ENCODE results near the gene MTMR4. TPM values are rescaled to one million over a fixed set of nuclear protein-coding genes. Genes with fewer than 3 reads are reported as not detected.

The MTMR4 gene
- 124 and 137 TPM in 2 replicates for polyA plus RNA-seq
- 214 and 230 TPM in 2 replicates for polyA minus RNA-seq

GRCh38 chr17:58513965-58514769, at the start of gene MTMR4:
TSS of gene MTMR4 (minus strand) at chr17:58514638. CDS start at chr17:58514407, 231 bp downstream.
- peaks cover 50% of the 10 kb centered on the region for H3K79me2 ChIP-seq (replicated peaks; ENCODE audit: insufficient read depth, low read length)
- H3K9me3 ChIP-seq (ENCODE audit: low read length) = no peaks in the 10 kb centered on the region
- H2AFZ ChIP-seq (ENCODE audit: low read depth, low read length) = peak within 1 kb of the TSS; percentile 49
- no peaks in the 10 kb centered on the region for H4K20me1 ChIP-seq (ENCODE audit: insufficient read depth)
- H3K27ac ChIP-seq (ENCODE audit: low read length) = peak within 1 kb of the TSS; percentile 95
- no peaks in the 10 kb centered on the region for H3K9me2 ChIP-seq (ENCODE audit: insufficient read depth, low read length)
- peak; percentile 79 for TF ChIP-seq MXI1 (conservative IDR thresholded peaks at IDR 0.05; ENCODE audit: poor library complexity, severe bottlenecking)
- peak; percentile 26 for TF ChIP-seq EP300 (conservative IDR thresholded peaks at IDR 0.05; ENCODE audit: poor library complexity, severe bottlenecking)
- peak; percentile 70 for TF ChIP-seq POLR2AphosphoS5 (IDR thresholded peaks at IDR 0.05)
- TF ChIP-seq, protein P1, sequence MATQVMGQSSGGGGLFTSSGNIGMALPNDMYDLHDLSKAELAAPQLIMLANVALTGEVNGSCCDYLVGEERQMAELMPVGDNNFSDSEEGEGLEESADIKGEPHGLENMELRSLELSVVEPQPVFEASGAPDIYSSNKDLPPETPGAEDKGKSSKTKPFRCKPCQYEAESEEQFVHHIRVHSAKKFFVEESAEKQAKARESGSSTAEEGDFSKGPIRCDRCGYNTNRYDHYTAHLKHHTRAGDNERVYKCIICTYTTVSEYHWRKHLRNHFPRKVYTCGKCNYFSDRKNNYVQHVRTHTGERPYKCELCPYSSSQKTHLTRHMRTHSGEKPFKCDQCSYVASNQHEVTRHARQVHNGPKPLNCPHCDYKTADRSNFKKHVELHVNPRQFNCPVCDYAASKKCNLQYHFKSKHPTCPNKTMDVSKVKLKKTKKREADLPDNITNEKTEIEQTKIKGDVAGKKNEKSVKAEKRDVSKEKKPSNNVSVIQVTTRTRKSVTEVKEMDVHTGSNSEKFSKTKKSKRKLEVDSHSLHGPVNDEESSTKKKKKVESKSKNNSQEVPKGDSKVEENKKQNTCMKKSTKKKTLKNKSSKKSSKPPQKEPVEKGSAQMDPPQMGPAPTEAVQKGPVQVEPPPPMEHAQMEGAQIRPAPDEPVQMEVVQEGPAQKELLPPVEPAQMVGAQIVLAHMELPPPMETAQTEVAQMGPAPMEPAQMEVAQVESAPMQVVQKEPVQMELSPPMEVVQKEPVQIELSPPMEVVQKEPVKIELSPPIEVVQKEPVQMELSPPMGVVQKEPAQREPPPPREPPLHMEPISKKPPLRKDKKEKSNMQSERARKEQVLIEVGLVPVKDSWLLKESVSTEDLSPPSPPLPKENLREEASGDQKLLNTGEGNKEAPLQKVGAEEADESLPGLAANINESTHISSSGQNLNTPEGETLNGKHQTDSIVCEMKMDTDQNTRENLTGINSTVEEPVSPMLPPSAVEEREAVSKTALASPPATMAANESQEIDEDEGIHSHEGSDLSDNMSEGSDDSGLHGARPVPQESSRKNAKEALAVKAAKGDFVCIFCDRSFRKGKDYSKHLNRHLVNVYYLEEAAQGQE (IDR thresholded peaks at IDR 0.05; ENCODE audit: borderline replicate concordance) = no peak
- no peaks in the 10 kb centered on the region for H3K27me3 ChIP-seq (ENCODE audit: insufficient read depth, low read depth, low read length)
- H3K4me2 ChIP-seq (ENCODE audit: low read length) = peak within 1 kb of the TSS; percentile 76
- peaks cover 9% of the 10 kb centered on the region for H3K36me3 ChIP-seq (ENCODE audit: insufficient read depth, low read length)
- peak within 1 kb of the TSS; percentile 99 for H3K4me3 ChIP-seq (ENCODE audit: low read length)
- no peaks in the 10 kb centered on the region for H3F3A ChIP-seq (ENCODE audit: insufficient read depth, low read length, poor library complexity, severe bottlenecking)
- H3K9ac ChIP-seq (ENCODE audit: low read length) = peak within 1 kb of the TSS; percentile 93

GRCh38 chr17:58560511-58560910, 46.1 kb upstream of the MTMR4 start:
- Histone ChIP-seq H3K9me2 (ENCODE audit: insufficient read depth, low read length) (no peaks in the 10 kb centered on the region), H4K20me1 (ENCODE audit: insufficient read depth) (no peaks in the 10 kb centered on the region), H3K79me2 (replicated peaks; ENCODE audit: insufficient read depth, low read length) (no peaks in the 10 kb centered on the region), H3K9me3 (ENCODE audit: low read length) (no peaks in the 10 kb centered on the region), H3K27me3 (ENCODE audit: insufficient read depth, low read depth, low read length) (no peaks in the 10 kb centered on the region), H3K36me3 (ENCODE audit: insufficient read depth, low read length) (no peaks in the 10 kb centered on the region), H2AFZ (ENCODE audit: low read depth, low read length) (no peak overlapping the region), H3K9ac (ENCODE audit: low read length) (no peak overlapping the region), H3F3A (ENCODE audit: insufficient read depth, low read length, poor library complexity, severe bottlenecking) (no peaks in the 10 kb centered on the region), H3K4me3 (ENCODE audit: low read length) (no peak overlapping the region), H3K27ac (ENCODE audit: low read length) (no peak overlapping the region), H3K4me2 (ENCODE audit: low read length) (no peak overlapping the region)
- no peak for TF ChIP-seq EZH2 (IDR thresholded peaks at IDR 0.05; ENCODE audit: borderline replicate concordance, insufficient read depth, low read length, poor library complexity, severe bottlenecking)
- TF ChIP-seq, protein P2, sequence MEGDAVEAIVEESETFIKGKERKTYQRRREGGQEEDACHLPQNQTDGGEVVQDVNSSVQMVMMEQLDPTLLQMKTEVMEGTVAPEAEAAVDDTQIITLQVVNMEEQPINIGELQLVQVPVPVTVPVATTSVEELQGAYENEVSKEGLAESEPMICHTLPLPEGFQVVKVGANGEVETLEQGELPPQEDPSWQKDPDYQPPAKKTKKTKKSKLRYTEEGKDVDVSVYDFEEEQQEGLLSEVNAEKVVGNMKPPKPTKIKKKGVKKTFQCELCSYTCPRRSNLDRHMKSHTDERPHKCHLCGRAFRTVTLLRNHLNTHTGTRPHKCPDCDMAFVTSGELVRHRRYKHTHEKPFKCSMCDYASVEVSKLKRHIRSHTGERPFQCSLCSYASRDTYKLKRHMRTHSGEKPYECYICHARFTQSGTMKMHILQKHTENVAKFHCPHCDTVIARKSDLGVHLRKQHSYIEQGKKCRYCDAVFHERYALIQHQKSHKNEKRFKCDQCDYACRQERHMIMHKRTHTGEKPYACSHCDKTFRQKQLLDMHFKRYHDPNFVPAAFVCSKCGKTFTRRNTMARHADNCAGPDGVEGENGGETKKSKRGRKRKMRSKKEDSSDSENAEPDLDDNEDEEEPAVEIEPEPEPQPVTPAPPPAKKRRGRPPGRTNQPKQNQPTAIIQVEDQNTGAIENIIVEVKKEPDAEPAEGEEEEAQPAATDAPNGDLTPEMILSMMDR (IDR thresholded peaks at IDR 0.05; ENCODE audit: poor library complexity, severe bottlenecking) = no peak
- no peak for TF ChIP-seq TAF1 (IDR thresholded peaks at IDR 0.05; ENCODE audit: low read depth)
- no peak for TF ChIP-seq EP300 (conservative IDR thresholded peaks at IDR 0.05; ENCODE audit: poor library complexity, severe bottlenecking)
- no peak for TF ChIP-seq POLR2AphosphoS5 (IDR thresholded peaks at IDR 0.05)
- TF ChIP-seq MXI1 (conservative IDR thresholded peaks at IDR 0.05; ENCODE audit: poor library complexity, severe bottlenecking) = no peak
- no peak for TF ChIP-seq RAD21 (conservative IDR thresholded peaks at IDR 0.05)
- no peak for TF ChIP-seq SMC3 (conservative IDR thresholded peaks at IDR 0.05; ENCODE audit: poor library complexity)
- TF ChIP-seq, protein P1 (IDR thresholded peaks at IDR 0.05; ENCODE audit: borderline replicate concordance) = no peak

Measured in neural cell (in vitro differentiated cells).